Measurements from ENCODE around the gene GFPT1.

The GFPT1 gene

GRCh38 chr2:69380072-69380917, 6.7 kb downstream of the GFPT1 start:
- Histone ChIP-seq H3K4me3 (no peak overlapping the region), H3K36me3 (ENCODE audit: insufficient read depth, low read length) (peaks cover 6% of the 10 kb centered on the region; the same call in 1 of the 2 replicates), H3K27ac (no peak overlapping the region), H3K9me3 (ENCODE audit: low read depth, low read length) (no peaks in the 10 kb centered on the region), H3K9ac (ENCODE audit: insufficient read length) (no peak overlapping the region)
- no peak for DNase-seq (ENCODE audit: low read depth, low spot score)
- TF ChIP-seq FOXP2 (optimal IDR thresholded peaks at IDR 0.05; ENCODE audit: control extremely low read depth, extremely low read length, insufficient read depth) (no peak), POLR2AphosphoS5 (IDR thresholded peaks at IDR 0.05; ENCODE audit: borderline replicate concordance, low read depth, low read length) (no peak), EZH2 (IDR thresholded peaks at IDR 0.05) (no peak)

- Histone ChIP-seq H3K9me3 (ENCODE audit: low read depth, low read length) (no peaks in the 10 kb centered on the region), H3K36me3 (ENCODE audit: insufficient read depth, low read length) (peaks cover 22% of the 10 kb centered on the region), H3K9ac (ENCODE audit: insufficient read length) (no peak overlapping the region), H3K27ac (peak overlapping the region; percentile 2; the same call in 1 of the 2 replicates), H3K4me3 (no peak overlapping the region)
- TF ChIP-seq EZH2 (IDR thresholded peaks at IDR 0.05) = no peak
- TF ChIP-seq POLR2AphosphoS5 (IDR thresholded peaks at IDR 0.05; ENCODE audit: borderline replicate concordance, low read depth, low read length) = no peak
- no peak for TF ChIP-seq FOXP2 (optimal IDR thresholded peaks at IDR 0.05; ENCODE audit: control extremely low read depth, extremely low read length, insufficient read depth)
- DNase-seq (ENCODE audit: low read depth, low spot score) = no peak
These were observed 10.6 kb downstream of the GFPT1 start for GRCh38 chr2:69376403-69376802.

- Histone ChIP-seq H3K9ac (ENCODE audit: insufficient read length) (no peak overlapping the region), H3K36me3 (ENCODE audit: insufficient read depth, low read length) (peaks cover 23% of the 10 kb centered on the region), H3K9me3 (ENCODE audit: low read depth, low read length) (no peaks in the 10 kb centered on the region), H3K4me3 (no peak overlapping the region), H3K27ac (no peak overlapping the region)
- TF ChIP-seq POLR2AphosphoS5 (IDR thresholded peaks at IDR 0.05; ENCODE audit: borderline replicate concordance, low read depth, low read length) = no peak
- DNase-seq (ENCODE audit: low read depth, low spot score) = no peak
These were observed 11.3 kb downstream of the GFPT1 start for GRCh38 chr2:69375494-69376353.

GRCh38 chr2:69372767-69373166, 14.3 kb downstream of the GFPT1 start:
- TF ChIP-seq FOXP2 (optimal IDR thresholded peaks at IDR 0.05; ENCODE audit: control extremely low read depth, extremely low read length, insufficient read depth) (no peak), EZH2 (IDR thresholded peaks at IDR 0.05) (no peak), POLR2AphosphoS5 (IDR thresholded peaks at IDR 0.05; ENCODE audit: borderline replicate concordance, low read depth, low read length) (no peak)

GRCh38 chr2:69369802-69370201, 17.2 kb downstream of the GFPT1 start:
- no peak overlapping the region for H3K9ac ChIP-seq (ENCODE audit: insufficient read length)
- H3K4me3 ChIP-seq = no peak overlapping the region
- no peak for DNase-seq (ENCODE audit: low read depth, low spot score)
- H3K27ac ChIP-seq = no peak overlapping the region
- peaks cover 70% of the 10 kb centered on the region for H3K36me3 ChIP-seq (ENCODE audit: insufficient read depth, low read length)
- no peak for TF ChIP-seq FOXP2 (optimal IDR thresholded peaks at IDR 0.05; ENCODE audit: control extremely low read depth, extremely low read length, insufficient read depth)
- no peaks in the 10 kb centered on the region for H3K9me3 ChIP-seq (ENCODE audit: low read depth, low read length)

More at GRCh38 chr2:69372767-69373166, 14.3 kb downstream of the GFPT1 start:
- DNase-seq (ENCODE audit: low read depth, low spot score) = no peak
- no peak overlapping the region for H3K27ac ChIP-seq
- peaks cover 53% of the 10 kb centered on the region for H3K36me3 ChIP-seq (ENCODE audit: insufficient read depth, low read length)
- no peak overlapping the region for H3K9ac ChIP-seq (ENCODE audit: insufficient read length)
- no peak overlapping the region for H3K4me3 ChIP-seq
- no peaks in the 10 kb centered on the region for H3K9me3 ChIP-seq (ENCODE audit: low read depth, low read length)

GRCh38 chr2:69368588-69368987, 18.4 kb downstream of the GFPT1 start:
- Histone ChIP-seq H3K36me3 (ENCODE audit: insufficient read depth, low read length) (peaks cover 68% of the 10 kb centered on the region), H3K4me3 (no peak overlapping the region), H3K27ac (no peak overlapping the region), H3K9ac (ENCODE audit: insufficient read length) (no peak overlapping the region), H3K9me3 (ENCODE audit: low read depth, low read length) (no peaks in the 10 kb centered on the region)
- no peak for DNase-seq (ENCODE audit: low read depth, low spot score)
- TF ChIP-seq EZH2 (IDR thresholded peaks at IDR 0.05) (no peak), POLR2AphosphoS5 (IDR thresholded peaks at IDR 0.05; ENCODE audit: borderline replicate concordance, low read depth, low read length) (no peak), FOXP2 (optimal IDR thresholded peaks at IDR 0.05; ENCODE audit: control extremely low read depth, extremely low read length, insufficient read depth) (no peak)

GRCh38 chr2:69359371-69359770, 27.7 kb downstream of the GFPT1 start:
- H3K9ac ChIP-seq (ENCODE audit: insufficient read length) = no peak overlapping the region
- peak overlapping the region; percentile 40 for H3K4me3 ChIP-seq
- no peak for DNase-seq (ENCODE audit: low read depth, low spot score)
- no peaks in the 10 kb centered on the region for H3K9me3 ChIP-seq (ENCODE audit: low read depth, low read length)
- TF ChIP-seq FOXP2 (optimal IDR thresholded peaks at IDR 0.05; ENCODE audit: control extremely low read depth, extremely low read length, insufficient read depth) = no peak
- no peak for TF ChIP-seq POLR2AphosphoS5 (IDR thresholded peaks at IDR 0.05; ENCODE audit: borderline replicate concordance, low read depth, low read length)
- no peak for TF ChIP-seq EZH2 (IDR thresholded peaks at IDR 0.05)
- peaks cover 68% of the 10 kb centered on the region for H3K36me3 ChIP-seq (ENCODE audit: insufficient read depth, low read length)
- peak overlapping the region; percentile 57 for H3K27ac ChIP-seq

GRCh38 chr2:69358914-69359313, 28.1 kb downstream of the GFPT1 start:
- TF ChIP-seq POLR2AphosphoS5 (IDR thresholded peaks at IDR 0.05; ENCODE audit: borderline replicate concordance, low read depth, low read length) (peak; percentile 14; the same call in 1 of the 2 replicates), EZH2 (IDR thresholded peaks at IDR 0.05) (no peak), FOXP2 (optimal IDR thresholded peaks at IDR 0.05; ENCODE audit: control extremely low read depth, extremely low read length, insufficient read depth) (no peak)
- Histone ChIP-seq H3K4me3 (peak overlapping the region; percentile 40), H3K27ac (peak overlapping the region; percentile 57; the same call in 1 of the 2 replicates), H3K9ac (ENCODE audit: insufficient read length) (no peak overlapping the region), H3K36me3 (ENCODE audit: insufficient read depth, low read length) (peaks cover 73% of the 10 kb centered on the region), H3K9me3 (ENCODE audit: low read depth, low read length) (no peaks in the 10 kb centered on the region)
- peak; percentile 37 for DNase-seq (ENCODE audit: low read depth, low spot score)
